Lung (tissue), 12 donors: ENCODE measurements around the gene MSTO1. TPM values are rescaled to one million over a fixed set of nuclear protein-coding genes. Genes with fewer than 3 reads are reported as not detected.
A peak's percentile ranks its signal among the peaks of the same experiment; 100 is the strongest.
"Not testable (repeated sequence)": the region's sequence is repeated elsewhere in the genome, so short reads cannot be mapped to it uniquely, and the experiment has no call there.

Experiments
- ATAC-seq: fragments of 200-7000 bp; cut with Tn5 transposase; one replicate; pipeline ENCODE4 v1.9.1; 2020; ENCODE audit warnings: moderate number of reproducible peaks; ENCODE audit not compliant: insufficient read depth, low FRiP score
- DNase-seq, 3 donors: peaks; one replicate each; pipeline ENCODE4 v3.0.0-alpha.2; 2013 to 2017
- H3K27ac ChIP-seq, 2 donors: one replicate each; pipeline ENCODE4 v1.5.1; 2013; ENCODE audit warnings: mild to moderate bottlenecking in 2 of 2, moderate library complexity in 2 of 2, control low read depth in 1 of 2, inconsistent platforms in 1 of 2, low read depth in 1 of 2, low read length in 1 of 2
- H3K27me3 ChIP-seq, 3 donors: one replicate each; pipeline ENCODE4 v1.5.1; 2013; ENCODE audit warnings: low read length in 2 of 3; ENCODE audit not compliant: control insufficient read depth in 3 of 3, insufficient read depth in 3 of 3
- H3K36me3 ChIP-seq, 4 donors: one replicate each; pipeline ENCODE4 v1.5.1; 2013; ENCODE audit warnings: low read length in 4 of 4, mild to moderate bottlenecking in 1 of 4, moderate library complexity in 1 of 4; ENCODE audit not compliant: control insufficient read depth in 4 of 4, insufficient read depth in 4 of 4
- H3K4me1 ChIP-seq, 5 donors: one replicate each; pipeline ENCODE4 v1.5.1; 2013; ENCODE audit warnings: low read length in 5 of 5, mild to moderate bottlenecking in 2 of 5, moderate library complexity in 1 of 5; ENCODE audit not compliant: control insufficient read depth in 5 of 5, insufficient read depth in 5 of 5
- H3K4me3 ChIP-seq: one replicate; pipeline ENCODE4 v1.5.1; 2013; ENCODE audit warnings: mild to moderate bottlenecking, control low read depth, moderate library complexity
- H3K9ac ChIP-seq, 2 donors: one replicate each; pipeline ENCODE4 v1.5.1; 2013; ENCODE audit warnings: low read length in 2 of 2, control low read depth in 1 of 2; ENCODE audit not compliant: insufficient read depth in 1 of 2
- H3K9me3 ChIP-seq, 4 donors: one replicate each; pipeline ENCODE4 v1.5.1; 2013; ENCODE audit warnings: low read length in 3 of 4, mild to moderate bottlenecking in 1 of 4, moderate library complexity in 1 of 4; ENCODE audit not compliant: control insufficient read depth in 4 of 4, insufficient read depth in 3 of 4
- WGBS, 2 donors: extraction: QIAGEN DNeasy Blood & Tissue Kit; methylation state at CpG; one replicate each; pipeline ENCODE4 v1.1.7; 2013; 5-methylcytosine and 5-hydroxymethylcytosine counted together
- polyA plus RNA-seq, 2 donors: library from polyadenylated mRNA; stranded (reverse); fragments of 200-250 nt; gene quantifications; one replicate each; pipeline ENCODE4 v1.2.1, GENCODE V29; 2013
- total RNA-seq, 2 donors: library from RNA; depleted of rRNA in 1 of 2; stranded (reverse); fragments of >200 nt in 1 of 2; gene quantifications; one replicate each; pipeline ENCODE4 v1.2.1, GENCODE V29; 2014 to 2021
- TF ChIP-seq, protein P1 (sequence below): IDR thresholded peaks from 2 replicates; pipeline ENCODE4 v1.5.1; 2012; ENCODE audit warnings: mild to moderate bottlenecking; ENCODE audit errors: control extremely low read depth, extremely low read depth
- donor health status: control.
- donor health status: control.
- donor health status: Bipolar disorder and iron deficiency.
- donor health status: healthy.
- donor health status: DM: yes; HTN: yes; CAD: no.

MSTO1 gene
- total and polyA plus RNA-seq, 4 donors = 22.1 to 51.5 (median 31.2) TPM

DNA sequence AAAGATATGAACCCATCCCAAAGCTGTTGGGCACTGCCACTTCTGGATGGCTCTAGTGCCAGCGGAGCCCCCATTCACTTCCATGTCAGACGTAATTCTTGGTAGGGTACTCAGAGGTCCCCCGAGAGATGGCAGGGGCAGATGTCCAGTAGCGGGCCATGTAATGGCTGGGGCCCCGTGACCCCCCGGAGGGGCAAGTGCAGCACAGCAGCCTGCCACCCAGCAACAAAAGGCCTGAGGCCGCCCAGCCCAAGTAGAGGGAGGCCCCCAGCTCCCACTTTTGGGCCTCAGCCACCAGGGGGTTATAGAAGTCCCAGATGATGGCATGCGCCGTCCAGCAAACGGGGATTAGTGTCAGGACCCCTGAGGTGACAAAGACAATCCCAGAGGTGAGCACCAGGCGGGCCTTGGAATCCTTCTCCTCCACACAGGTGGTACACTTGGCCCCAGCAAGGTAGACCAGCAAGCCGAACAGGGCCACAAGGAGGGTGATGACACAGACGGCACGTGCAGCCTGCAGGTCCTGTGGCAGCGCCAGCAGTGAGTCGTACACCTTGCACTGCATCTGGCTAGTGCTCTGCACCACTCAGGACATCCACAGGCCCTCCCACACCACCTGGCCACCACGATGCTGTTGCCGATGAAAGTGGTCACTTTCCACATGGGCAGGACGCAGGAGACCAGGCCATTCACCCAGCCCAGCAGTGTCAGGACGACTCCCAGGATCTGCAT lies 19.3 kb upstream of the MSTO1 start:
- not testable (repeated sequence) for H3K27ac ChIP-seq, H3K9me3 ChIP-seq, DNase-seq, H3K4me3 ChIP-seq, H3K9ac ChIP-seq, ATAC-seq, H3K4me1 ChIP-seq, H3K27me3 ChIP-seq, H3K36me3 ChIP-seq
- WGBS, 2 donors = 94% methylated on average over 20 of the region's 20 CpGs

DNA sequence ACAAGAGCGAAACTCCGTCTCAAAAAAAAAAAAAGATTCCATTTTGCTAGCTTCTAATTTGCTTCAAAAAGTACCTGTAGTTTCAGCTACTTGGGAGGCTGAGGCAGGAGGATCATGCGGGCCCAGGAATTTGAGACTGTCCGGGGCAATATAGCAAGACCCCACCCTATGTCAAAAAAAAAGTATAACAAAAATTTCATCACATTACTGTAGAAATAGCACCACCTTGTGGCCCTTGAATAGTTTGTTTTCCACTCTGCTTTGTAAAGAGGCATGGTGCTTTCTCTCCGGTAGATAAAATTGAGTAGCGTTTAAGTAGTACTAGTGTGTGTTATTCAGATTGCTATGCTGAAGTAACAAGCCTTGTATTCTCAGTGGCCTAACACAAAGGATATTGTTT lies 18.2 kb upstream of the MSTO1 start:
- ATAC-seq = no peak
- no peaks in the 10 kb centered on the region for H3K9me3 ChIP-seq
- H3K9ac ChIP-seq = no peak overlapping the region
- no peaks in the 10 kb centered on the region for H3K27me3 ChIP-seq
- no peak overlapping the region for H3K4me3 ChIP-seq
- TF ChIP-seq, protein P1, sequence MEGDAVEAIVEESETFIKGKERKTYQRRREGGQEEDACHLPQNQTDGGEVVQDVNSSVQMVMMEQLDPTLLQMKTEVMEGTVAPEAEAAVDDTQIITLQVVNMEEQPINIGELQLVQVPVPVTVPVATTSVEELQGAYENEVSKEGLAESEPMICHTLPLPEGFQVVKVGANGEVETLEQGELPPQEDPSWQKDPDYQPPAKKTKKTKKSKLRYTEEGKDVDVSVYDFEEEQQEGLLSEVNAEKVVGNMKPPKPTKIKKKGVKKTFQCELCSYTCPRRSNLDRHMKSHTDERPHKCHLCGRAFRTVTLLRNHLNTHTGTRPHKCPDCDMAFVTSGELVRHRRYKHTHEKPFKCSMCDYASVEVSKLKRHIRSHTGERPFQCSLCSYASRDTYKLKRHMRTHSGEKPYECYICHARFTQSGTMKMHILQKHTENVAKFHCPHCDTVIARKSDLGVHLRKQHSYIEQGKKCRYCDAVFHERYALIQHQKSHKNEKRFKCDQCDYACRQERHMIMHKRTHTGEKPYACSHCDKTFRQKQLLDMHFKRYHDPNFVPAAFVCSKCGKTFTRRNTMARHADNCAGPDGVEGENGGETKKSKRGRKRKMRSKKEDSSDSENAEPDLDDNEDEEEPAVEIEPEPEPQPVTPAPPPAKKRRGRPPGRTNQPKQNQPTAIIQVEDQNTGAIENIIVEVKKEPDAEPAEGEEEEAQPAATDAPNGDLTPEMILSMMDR = peak; percentile 49
- DNase-seq = peak; percentile 16 to 75 (median 68)
- WGBS, 2 donors = 38 to 39% methylated on average over 6 of the region's 6 CpGs
- peaks cover 0 to 2% (median 0%) of the 10 kb centered on the region in 4 donors for H3K36me3 ChIP-seq
- H3K4me1 ChIP-seq = no peaks in the 10 kb centered on the region
- H3K27ac ChIP-seq = no peak overlapping the region

DNA sequence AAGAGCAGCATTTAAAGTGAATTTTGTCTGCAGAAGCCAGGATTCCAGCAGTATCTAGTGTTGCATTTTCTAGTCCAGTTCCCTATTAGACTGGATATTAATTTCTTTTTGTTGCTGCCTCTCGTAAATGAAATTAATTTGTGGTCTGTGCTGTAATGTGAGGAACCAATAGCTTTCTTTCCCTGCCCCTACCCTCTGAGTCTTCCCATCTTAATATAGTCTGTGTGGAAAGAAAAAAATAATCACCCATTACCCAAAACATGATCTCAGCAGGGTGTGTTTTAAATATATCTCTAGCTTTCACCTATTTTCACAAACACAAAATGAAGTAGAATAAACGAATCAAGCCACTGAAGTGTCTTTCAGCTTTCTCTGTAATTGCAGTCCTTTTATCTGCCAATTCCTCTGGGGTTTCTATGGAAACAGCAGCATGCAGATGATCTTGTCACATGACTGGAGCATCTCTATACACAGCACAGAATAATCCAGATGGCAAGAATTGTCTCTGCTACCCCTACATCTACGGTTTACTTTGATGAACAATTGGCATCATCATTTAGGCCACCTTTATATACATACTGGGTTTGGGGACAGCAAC lies 14.0 kb upstream of the MSTO1 start:
- not testable (repeated sequence) for H3K9ac ChIP-seq, H3K4me1 ChIP-seq, H3K9me3 ChIP-seq, H3K4me3 ChIP-seq, ATAC-seq, H3K27ac ChIP-seq, H3K27me3 ChIP-seq, DNase-seq, H3K36me3 ChIP-seq
- 75 to 84% methylated on average over 3 of the region's 3 CpGs for WGBS, 2 donors

DNA sequence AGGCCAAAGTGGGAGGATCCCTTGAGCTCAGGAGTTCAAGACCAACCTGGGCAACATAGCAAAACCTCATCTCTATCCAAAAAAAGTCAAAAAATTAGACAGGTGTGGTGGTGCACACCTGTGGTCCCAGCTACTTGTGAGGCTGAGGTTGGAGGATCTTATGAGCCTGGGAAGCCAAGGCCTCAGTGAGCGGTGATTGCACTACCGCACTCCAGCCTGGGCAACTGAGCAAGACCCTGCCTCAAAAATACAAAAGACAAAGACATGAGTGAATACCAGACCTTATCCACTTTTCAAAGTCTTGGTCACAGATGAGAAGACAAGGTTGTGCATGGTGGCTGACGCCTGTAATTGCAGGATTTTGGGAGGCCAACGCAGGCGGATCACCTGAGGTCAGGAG lies 13.2 kb upstream of the MSTO1 start:
- WGBS, 2 donors = 96 to 99% methylated on average over 5 of the region's 5 CpGs
- H3K36me3 ChIP-seq = no peaks in the 10 kb centered on the region
- H3K4me1 ChIP-seq = peaks cover 0 to 1% (median 0%) of the 10 kb centered on the region in 5 donors
- peaks cover 0 to 2% (median 0%) of the 10 kb centered on the region in 3 donors for H3K27me3 ChIP-seq
- H3K27ac ChIP-seq = no peak overlapping the region
- no peak overlapping the region for H3K4me3 ChIP-seq
- H3K9me3 ChIP-seq = no peaks in the 10 kb centered on the region
- no peak overlapping the region for H3K9ac ChIP-seq
- ATAC-seq = no peak
- no peak for DNase-seq
- TF ChIP-seq, protein P1 = no peak
